Measurements from ENCODE around the gene LEMD2.

DNA sequence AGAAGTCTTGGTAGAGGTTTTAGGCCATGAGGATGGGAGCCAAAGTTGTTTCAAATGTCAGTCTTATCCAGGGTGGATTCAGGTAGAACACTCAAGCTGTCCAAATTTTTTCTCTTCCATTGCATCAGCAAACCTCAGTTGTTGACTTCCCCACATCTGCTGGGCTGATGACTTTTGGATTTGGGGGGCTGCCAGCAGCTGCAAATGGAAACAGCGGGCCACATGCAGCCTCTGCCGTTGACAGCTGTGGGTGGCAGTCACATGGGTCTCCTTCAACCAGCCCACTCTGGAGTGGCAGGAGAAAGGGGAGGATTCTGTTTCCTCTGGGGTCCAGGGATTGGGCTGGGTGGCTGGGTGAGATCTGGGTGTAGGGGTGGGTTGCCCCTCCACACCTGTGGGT, 20.7 kb upstream of the LEMD2 start:
- TF ChIP-seq POLR2A (IDR thresholded peaks at IDR 0.05; ENCODE audit: low read length) (no peak), GATA1 (IDR thresholded peaks at IDR 0.05; ENCODE audit: low read depth, low read length) (no peak)

All from erythroblast (primary cell).